Measurements from ENCODE around the gene CLRN3. TPM values are rescaled to one million over a fixed set of nuclear protein-coding genes. Genes with fewer than 3 reads are reported as not detected.

The CLRN3 gene
- total and polyA plus RNA-seq, 4 donors = 0.10 to 0.12 TPM; not detected in 2

DNA sequence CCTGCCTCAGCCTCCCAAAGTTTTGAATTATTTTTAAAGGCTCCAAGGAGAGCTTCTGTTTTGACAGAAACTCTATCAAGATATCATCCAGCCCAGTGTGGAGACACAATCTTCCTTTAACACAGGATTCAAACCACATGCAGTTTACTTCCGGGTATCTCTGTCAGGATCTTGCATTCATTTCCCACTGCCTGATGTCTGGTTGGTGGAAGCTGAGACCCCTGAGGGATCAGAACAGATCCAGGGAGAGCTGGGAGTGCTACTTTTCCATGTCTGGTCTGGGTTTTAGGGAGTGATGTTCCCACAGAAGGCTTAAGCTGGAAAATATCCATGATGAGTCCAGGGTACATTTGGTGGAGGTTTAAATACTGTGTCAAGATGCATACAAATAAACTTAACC, 30.9 kb upstream of the CLRN3 start:
- TF ChIP-seq, protein P1, sequence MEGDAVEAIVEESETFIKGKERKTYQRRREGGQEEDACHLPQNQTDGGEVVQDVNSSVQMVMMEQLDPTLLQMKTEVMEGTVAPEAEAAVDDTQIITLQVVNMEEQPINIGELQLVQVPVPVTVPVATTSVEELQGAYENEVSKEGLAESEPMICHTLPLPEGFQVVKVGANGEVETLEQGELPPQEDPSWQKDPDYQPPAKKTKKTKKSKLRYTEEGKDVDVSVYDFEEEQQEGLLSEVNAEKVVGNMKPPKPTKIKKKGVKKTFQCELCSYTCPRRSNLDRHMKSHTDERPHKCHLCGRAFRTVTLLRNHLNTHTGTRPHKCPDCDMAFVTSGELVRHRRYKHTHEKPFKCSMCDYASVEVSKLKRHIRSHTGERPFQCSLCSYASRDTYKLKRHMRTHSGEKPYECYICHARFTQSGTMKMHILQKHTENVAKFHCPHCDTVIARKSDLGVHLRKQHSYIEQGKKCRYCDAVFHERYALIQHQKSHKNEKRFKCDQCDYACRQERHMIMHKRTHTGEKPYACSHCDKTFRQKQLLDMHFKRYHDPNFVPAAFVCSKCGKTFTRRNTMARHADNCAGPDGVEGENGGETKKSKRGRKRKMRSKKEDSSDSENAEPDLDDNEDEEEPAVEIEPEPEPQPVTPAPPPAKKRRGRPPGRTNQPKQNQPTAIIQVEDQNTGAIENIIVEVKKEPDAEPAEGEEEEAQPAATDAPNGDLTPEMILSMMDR (IDR thresholded peaks at IDR 0.05; ENCODE audit: control extremely low read depth, extremely low read depth) = no peak
- WGBS, 2 donors = 34 to 63% methylated on average over 1 of the region's 1 CpG
- no peaks in the 10 kb centered on the region for H3K36me3 ChIP-seq (ENCODE audit: control insufficient read depth in 4 of 4, insufficient read depth in 4 of 4, low read length in 4 of 4)
- DNase-seq (no peak), ATAC-seq (ENCODE audit: insufficient read depth, low FRiP score) (no peak)
- no peaks in the 10 kb centered on the region for H3K27me3 ChIP-seq (ENCODE audit: control insufficient read depth in 3 of 3, insufficient read depth in 3 of 3, low read length in 2 of 3)
- H3K4me1 ChIP-seq (ENCODE audit: control insufficient read depth in 5 of 5, insufficient read depth in 5 of 5, low read length in 5 of 5) = peaks cover 2 to 53% (median 9%) of the 10 kb centered on the region in 5 donors
- no peak overlapping the region for H3K4me3 ChIP-seq
- H3K27ac ChIP-seq (ENCODE audit: low read depth in 1 of 2, low read length in 1 of 2) = peak overlapping the region; percentile 74 to 77
- no peaks in the 10 kb centered on the region for H3K9me3 ChIP-seq (ENCODE audit: control insufficient read depth in 4 of 4, insufficient read depth in 3 of 4, low read length in 3 of 4)
- H3K9ac ChIP-seq (ENCODE audit: insufficient read depth in 1 of 2, low read length in 2 of 2) = no peak overlapping the region

DNA sequence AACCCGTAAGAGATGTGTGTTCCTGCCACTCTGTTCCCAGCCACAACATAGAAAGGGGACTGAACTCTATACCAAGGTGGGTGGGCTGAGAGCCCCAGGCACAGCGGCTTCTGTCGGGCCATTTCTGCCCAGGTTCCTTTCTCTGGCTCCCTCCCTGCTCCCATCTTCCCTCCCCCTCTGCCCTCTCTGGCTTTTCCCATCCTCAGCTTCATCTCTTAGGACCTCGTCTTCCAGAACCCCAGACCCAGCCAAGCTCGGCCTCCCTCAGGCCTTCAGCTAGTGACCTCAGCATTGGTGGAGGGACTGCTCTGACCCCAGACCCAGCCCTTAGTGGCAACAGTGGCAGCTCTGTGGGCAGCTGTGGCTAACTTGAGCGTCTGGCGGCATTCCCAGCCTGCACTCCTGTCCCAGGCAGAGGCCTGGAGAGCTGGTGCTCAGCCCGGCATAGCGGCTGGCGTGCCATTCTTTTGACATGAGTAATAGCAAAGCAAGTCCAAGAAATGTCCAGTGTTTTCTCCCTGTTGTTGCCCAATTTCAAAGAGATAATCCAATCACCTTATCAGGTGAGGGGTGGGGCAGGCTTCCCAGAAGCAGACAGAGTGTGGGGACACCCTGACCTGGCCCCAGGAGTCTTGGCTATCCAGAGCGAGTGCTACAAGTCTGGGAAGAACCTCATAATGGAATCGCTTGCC, 30.1 kb upstream of the CLRN3 start:
- H3K9me3 ChIP-seq (ENCODE audit: control insufficient read depth in 4 of 4, insufficient read depth in 3 of 4, low read length in 3 of 4) = no peaks in the 10 kb centered on the region
- peaks cover 0 to 53% (median under 1%) of the 10 kb centered on the region in 5 donors for H3K4me1 ChIP-seq (ENCODE audit: control insufficient read depth in 5 of 5, insufficient read depth in 5 of 5, low read length in 5 of 5)
- H3K9ac ChIP-seq (ENCODE audit: insufficient read depth in 1 of 2, low read length in 2 of 2) = no peak overlapping the region
- 72 to 88% methylated on average over 12 of the region's 12 CpGs for WGBS, 2 donors
- no peaks in the 10 kb centered on the region for H3K27me3 ChIP-seq (ENCODE audit: control insufficient read depth in 3 of 3, insufficient read depth in 3 of 3, low read length in 2 of 3)
- peak overlapping the region; percentile 80 for H3K27ac ChIP-seq (ENCODE audit: low read depth in 1 of 2, low read length in 1 of 2)
- no peaks in the 10 kb centered on the region for H3K36me3 ChIP-seq (ENCODE audit: control insufficient read depth in 4 of 4, insufficient read depth in 4 of 4, low read length in 4 of 4)
- ATAC-seq (ENCODE audit: insufficient read depth, low FRiP score) (peak; percentile 61), DNase-seq (peak in 1 of 3 donors; percentile 34)
- TF ChIP-seq, protein P1 (IDR thresholded peaks at IDR 0.05; ENCODE audit: control extremely low read depth, extremely low read depth) = no peak
- no peak overlapping the region for H3K4me3 ChIP-seq

GRCh38 chr10:127922206-127922605, 29.5 kb upstream of the CLRN3 start:
- no peak overlapping the region for H3K4me3 ChIP-seq
- H3K27ac ChIP-seq (ENCODE audit: low read depth in 1 of 2, low read length in 1 of 2) = peak overlapping the region; percentile 80
- H3K36me3 ChIP-seq (ENCODE audit: control insufficient read depth in 4 of 4, insufficient read depth in 4 of 4, low read length in 4 of 4) = no peaks in the 10 kb centered on the region
- TF ChIP-seq, protein P1 (IDR thresholded peaks at IDR 0.05; ENCODE audit: control extremely low read depth, extremely low read depth) = no peak
- ATAC-seq (ENCODE audit: insufficient read depth, low FRiP score) (no peak), DNase-seq (no peak)
- no peaks in the 10 kb centered on the region for H3K9me3 ChIP-seq (ENCODE audit: control insufficient read depth in 4 of 4, insufficient read depth in 3 of 4, low read length in 3 of 4)
- 93 to 96% methylated on average over 9 of the region's 9 CpGs for WGBS, 2 donors
- H3K4me1 ChIP-seq (ENCODE audit: control insufficient read depth in 5 of 5, insufficient read depth in 5 of 5, low read length in 5 of 5) = peaks cover 0 to 51% (median 0%) of the 10 kb centered on the region in 5 donors
- H3K27me3 ChIP-seq (ENCODE audit: control insufficient read depth in 3 of 3, insufficient read depth in 3 of 3, low read length in 2 of 3) = no peaks in the 10 kb centered on the region
- no peak overlapping the region for H3K9ac ChIP-seq (ENCODE audit: insufficient read depth in 1 of 2, low read length in 2 of 2)

Measured in lung (tissue), 12 donors.